Body of pancreas (tissue), 4 donors: ENCODE data around the gene PRR5L.

Experiments used
- CTCF ChIP-seq, 7 experiments: fragments of 450-650 bp in 4 of 7; fragments of 200-600 bp in 3 of 7; sonication (generic) in 3 of 7; IDR thresholded peaks; one replicate each; pipeline ENCODE4 v1.5.1; 2016 to 2019; ENCODE audit warnings: antibody characterized with exemption in 7 of 7
- POLR2A ChIP-seq, 3 donors: fragments of 450-650 bp; IDR thresholded peaks; one replicate each; pipeline ENCODE4 v1.6.1; 2016; ENCODE audit warnings: antibody characterized with exemption in 3 of 3, mild to moderate bottlenecking in 2 of 3

- no peak for TF ChIP-seq CTCF (IDR thresholded peaks at IDR 0.05)
- no peak for TF ChIP-seq POLR2A (IDR thresholded peaks at IDR 0.05)
Measured at GRCh38 chr11:36436589-36436988, 140.5 kb downstream of the PRR5L start.
